Type B pancreatic cell (in vitro differentiated cells): Measurements from ENCODE around the gene PROSER3. TPM values are rescaled to one million over a fixed set of nuclear protein-coding genes. Genes with fewer than 3 reads are reported as not detected.
A peak's percentile ranks its signal among the peaks of the same experiment; 100 is the strongest.

ENCODE experiments used
- DNase-seq: peaks from one replicate; pipeline ENCODE4 v3.0.0; 2021; ENCODE audit warnings: mixed read lengths; ENCODE audit not compliant: unreplicated experiment; ENCODE audit errors: extremely low spot score
- H3K27ac Mint-ChIP-seq: 2 replicates; pipeline ENCODE4 v1.8.0; 2021; ENCODE audit warnings: mild to moderate bottlenecking, mixed read lengths
- H3K27me3 Mint-ChIP-seq: 2 replicates; pipeline ENCODE4 v1.8.0; 2021; ENCODE audit warnings: mixed read lengths
- H3K36me3 Mint-ChIP-seq: 2 replicates; pipeline ENCODE4 v1.8.0; 2021; ENCODE audit warnings: mixed read lengths
- H3K4me1 Mint-ChIP-seq: one replicate; pipeline ENCODE4 v1.8.0; 2021; ENCODE audit warnings: mixed read lengths; ENCODE audit not compliant: unreplicated experiment
- H3K4me3 Mint-ChIP-seq: 2 replicates; pipeline ENCODE4 v1.8.0; 2021; ENCODE audit warnings: mild to moderate bottlenecking, mixed read lengths
- H3K9me3 Mint-ChIP-seq: 2 replicates; pipeline ENCODE4 v1.8.0; 2021; ENCODE audit warnings: mixed read lengths
- CTCF ChIP-seq: fragments of 200-600 bp; sonication (generic); conservative IDR thresholded peaks from 2 replicates; pipeline ENCODE4 v1.5.0; 2021; ENCODE audit warnings: antibody characterized with exemption, mild to moderate bottlenecking
- total RNA-seq: library from RNA; stranded (reverse); gene quantifications from 2 replicates; pipeline ENCODE4 v1.2.1, GENCODE V29; 2021; ENCODE audit warnings: low replicate concordance

Gene PROSER3
- total RNA-seq, 1 donor from 2014 or later = 48.0 TPM

GRCh38 chr19:35775298-35776101, 17.5 kb downstream of the PROSER3 start, which contains the start of gene ARHGAP33:
Gene ARHGAP33 (plus strand): TSS chr19:35775564. CDS start chr19:35775659, 95 bp downstream.
- H3K27me3 Mint-ChIP-seq = no peaks in the 10 kb centered on the region
- peak within 1 kb of the TSS; percentile 78 for H3K27ac Mint-ChIP-seq
- H3K4me3 Mint-ChIP-seq = peak within 1 kb of the TSS; percentile 87
- H3K9me3 Mint-ChIP-seq = no peaks in the 10 kb centered on the region
- H3K4me1 Mint-ChIP-seq = peaks cover 34% of the 10 kb centered on the region
- no peaks in the 10 kb centered on the region for H3K36me3 Mint-ChIP-seq
- peak; percentile 99 for DNase-seq
- TF ChIP-seq CTCF = no peak

GRCh38 chr19:35776102-35776788, 18.3 kb downstream of the PROSER3 start:
- no peaks in the 10 kb centered on the region for H3K36me3 Mint-ChIP-seq
- no peak overlapping the region for H3K27ac Mint-ChIP-seq
- no peaks in the 10 kb centered on the region for H3K9me3 Mint-ChIP-seq
- H3K4me1 Mint-ChIP-seq = peaks cover 34% of the 10 kb centered on the region
- peak; percentile 60 for DNase-seq
- no peaks in the 10 kb centered on the region for H3K27me3 Mint-ChIP-seq
- no peak for TF ChIP-seq CTCF
- peak overlapping the region; percentile 84 for H3K4me3 Mint-ChIP-seq

- Mint-ChIP-seq H3K4me1 (peaks cover 34% of the 10 kb centered on the region), H3K36me3 (no peaks in the 10 kb centered on the region), H3K4me3 (peak overlapping the region; percentile 84), H3K27me3 (no peaks in the 10 kb centered on the region), H3K9me3 (no peaks in the 10 kb centered on the region), H3K27ac (peak overlapping the region; percentile 13)
- no peak for TF ChIP-seq CTCF
- DNase-seq = peak; percentile 64
Measured at GRCh38 chr19:35777086-35777841, 19.3 kb downstream of the PROSER3 start.

GRCh38 chr19:35777961-35778360, 20.0 kb downstream of the PROSER3 start:
- H3K4me1 Mint-ChIP-seq = peaks cover 31% of the 10 kb centered on the region

More at GRCh38 chr19:35777961-35778360, 20.0 kb downstream of the PROSER3 start:
- Mint-ChIP-seq H3K4me3 (peak overlapping the region; percentile 84), H3K36me3 (peaks cover 2% of the 10 kb centered on the region), H3K27ac (no peak overlapping the region), H3K9me3 (no peaks in the 10 kb centered on the region), H3K27me3 (no peaks in the 10 kb centered on the region)
- no peak for TF ChIP-seq CTCF
- DNase-seq = no peak
